Right forelimb (tissue), 1 donor: ENCODE measurements around the gene EPHB1.

Source experiments
- DNase-seq: peaks from one replicate; pipeline ENCODE4 v3.0.0-alpha.2; 2018

The EPHB1 gene

DNA sequence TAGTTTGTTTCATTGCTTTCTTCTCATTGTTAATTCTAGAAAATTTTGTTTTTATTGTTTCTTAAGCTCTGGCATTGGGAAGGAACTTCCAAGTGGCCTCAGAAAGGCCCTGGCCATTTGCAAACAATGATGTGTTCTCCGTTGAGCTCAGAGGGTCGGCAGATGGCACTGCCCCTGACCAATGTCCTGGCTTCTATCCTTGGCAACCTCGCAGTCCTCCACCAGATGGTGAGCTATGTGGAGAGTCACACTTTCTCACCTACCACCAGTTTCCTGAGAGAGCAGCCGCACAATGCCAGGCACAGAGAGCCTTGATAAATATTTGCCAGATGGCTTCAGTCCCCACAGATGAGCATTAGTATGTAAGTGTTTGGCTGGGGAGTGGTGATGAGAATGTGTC, 343.7 kb downstream of the EPHB1 start:
- DNase-seq = no peak

DNA sequence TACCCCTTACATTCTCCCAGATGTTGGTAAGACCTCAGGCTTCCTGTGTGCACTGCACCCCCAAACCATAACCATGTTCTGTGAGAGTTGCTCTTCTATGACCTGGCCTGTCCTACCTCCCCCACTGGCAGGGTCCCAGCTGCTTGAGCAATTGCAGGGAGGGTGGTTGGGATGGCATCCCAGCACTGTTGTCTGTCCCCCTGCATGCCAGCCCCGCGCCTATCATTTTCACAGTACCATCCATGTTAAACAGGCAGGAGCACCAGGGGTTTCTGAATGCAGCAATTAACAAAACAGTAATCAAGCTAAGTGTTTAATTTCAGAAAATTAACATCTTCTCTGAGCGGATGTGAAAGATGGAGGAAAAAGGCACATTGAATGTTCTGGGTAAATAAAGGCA, 345.5 kb downstream of the EPHB1 start:
- no peak for DNase-seq

GRCh38 chr3:135141160-135141559, 346.1 kb downstream of the EPHB1 start:
- no peak for DNase-seq

- DNase-seq = no peak
These were observed 346.6 kb downstream of the EPHB1 start for GRCh38 chr3:135141672-135142071.

DNA sequence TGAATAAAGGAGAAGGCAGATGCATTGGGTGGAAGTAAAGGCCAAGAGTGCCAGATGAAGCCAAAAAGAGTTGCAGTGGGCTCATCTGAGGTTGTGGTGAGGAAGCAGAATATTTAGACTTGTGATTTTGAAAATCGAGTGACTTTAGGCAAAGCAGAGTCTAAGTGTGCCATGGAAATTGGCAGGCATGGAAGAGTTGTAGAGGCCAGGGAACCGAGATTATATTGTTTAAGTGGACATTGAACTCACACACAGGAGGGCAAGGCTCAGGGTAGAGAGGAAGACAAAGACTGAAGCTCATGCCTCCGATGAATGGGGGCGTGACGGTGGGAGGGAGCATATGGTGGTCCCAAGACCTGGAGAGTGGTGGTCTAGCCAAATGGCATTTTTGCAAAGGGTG, 347.5 kb downstream of the EPHB1 start:
- no peak for DNase-seq

DNA sequence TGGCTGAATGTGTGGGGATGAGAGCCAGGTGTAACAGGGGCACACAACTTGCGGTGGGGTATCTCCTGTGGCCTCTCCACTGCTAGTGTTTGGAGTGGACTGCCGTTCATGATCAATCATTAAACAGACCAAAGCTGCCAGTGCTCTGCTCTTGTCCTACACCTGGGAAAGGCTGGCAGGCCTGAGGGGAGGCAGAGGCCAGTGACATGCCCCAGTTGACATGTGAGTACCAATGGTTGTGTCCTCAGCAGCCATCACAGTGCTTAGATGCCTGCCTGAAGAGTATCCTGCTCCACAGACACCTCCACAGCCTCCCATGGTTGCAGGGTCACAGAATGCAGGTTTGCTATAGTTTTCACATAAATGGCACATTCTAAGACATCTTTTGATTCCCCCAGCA, 348.4 kb downstream of the EPHB1 start:
- no peak for DNase-seq

DNA sequence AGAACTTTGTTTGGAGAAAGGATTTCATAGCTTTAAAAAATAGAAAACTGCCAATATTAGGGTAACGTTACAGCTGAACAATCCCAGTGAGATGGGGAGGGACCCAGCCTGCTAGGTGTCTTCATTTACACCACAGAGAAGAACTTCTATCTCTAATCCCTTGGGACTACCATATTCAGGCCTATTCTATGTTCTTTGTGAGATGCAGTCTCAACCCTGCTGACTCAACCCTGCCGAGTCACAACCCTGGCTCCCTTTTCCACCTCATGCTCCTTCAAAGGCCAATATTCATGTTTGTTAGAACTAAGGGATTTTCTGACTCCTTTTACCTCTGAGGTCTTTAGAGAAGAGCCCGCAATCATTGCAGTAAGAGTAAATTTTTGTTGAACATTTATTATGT, 350.5 kb downstream of the EPHB1 start:
- DNase-seq = no peak

DNA sequence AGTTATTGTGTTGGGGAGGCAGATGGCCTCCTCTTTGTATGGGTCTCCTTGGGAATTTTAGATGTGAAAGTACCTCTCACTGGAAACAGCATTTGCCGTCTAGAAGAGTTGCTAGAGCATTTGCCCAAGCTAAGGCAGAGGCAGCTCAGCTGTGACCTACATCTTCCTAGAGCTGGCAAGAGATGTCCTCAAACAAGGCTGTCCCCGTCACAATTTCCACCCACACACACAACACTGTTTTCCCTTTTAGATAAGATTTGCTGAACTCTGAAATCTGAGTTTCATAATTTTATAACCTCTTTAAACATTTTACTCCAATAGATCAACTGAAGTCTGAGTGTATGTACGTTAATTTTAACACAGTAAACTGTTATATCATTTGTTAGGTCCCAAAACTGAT, 352.6 kb downstream of the EPHB1 start:
- DNase-seq = no peak

- no peak for DNase-seq
These were observed 353.4 kb downstream of the EPHB1 start for GRCh38 chr3:135148398-135149020.

- no peak for DNase-seq
These were observed 354.9 kb downstream of the EPHB1 start for GRCh38 chr3:135149707-135150681.

DNA sequence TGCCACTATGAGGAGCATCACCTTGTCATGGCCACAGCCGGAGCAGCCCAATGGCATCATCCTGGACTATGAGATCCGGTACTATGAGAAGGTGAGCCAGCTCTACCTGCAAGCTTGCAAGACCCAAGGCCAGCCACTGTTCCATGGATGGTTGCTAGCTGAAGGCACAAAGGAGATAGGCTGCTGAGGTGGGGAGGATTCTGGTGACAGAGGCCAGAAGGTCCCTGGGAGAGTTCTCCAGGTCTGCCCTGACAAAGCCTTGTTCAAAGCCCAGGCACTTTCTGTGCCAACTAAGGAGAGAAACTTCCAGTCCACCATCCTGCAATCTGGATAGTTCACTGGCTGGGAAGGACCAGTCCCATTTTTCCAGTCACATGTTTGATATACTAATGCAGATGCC, 359.1 kb downstream of the EPHB1 start:
- no peak for DNase-seq

GRCh38 chr3:135155228-135155627, 360.2 kb downstream of the EPHB1 start:
- no peak for DNase-seq

DNA sequence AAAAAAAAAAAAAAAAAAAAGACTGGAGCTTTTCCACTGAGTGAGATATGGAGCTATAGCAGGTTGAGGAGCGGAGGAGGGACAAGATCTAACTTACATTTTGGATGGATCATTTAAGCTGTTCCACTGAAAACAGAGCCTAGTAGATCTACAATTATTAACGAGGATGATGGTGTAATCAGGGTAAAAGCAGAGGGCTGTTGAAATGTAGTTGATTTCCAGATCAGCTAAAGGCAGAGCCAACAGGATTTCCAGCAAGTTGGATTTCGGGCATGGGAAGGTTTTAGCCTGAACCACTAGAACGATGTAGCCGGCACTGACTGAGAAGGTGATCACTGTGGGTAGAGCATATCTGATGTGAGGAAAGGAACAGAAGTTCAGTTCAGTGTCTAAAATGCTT, 360.7 kb downstream of the EPHB1 start:
- DNase-seq = no peak

GRCh38 chr3:135157045-135157740, 362.1 kb downstream of the EPHB1 start:
- DNase-seq = no peak

DNA sequence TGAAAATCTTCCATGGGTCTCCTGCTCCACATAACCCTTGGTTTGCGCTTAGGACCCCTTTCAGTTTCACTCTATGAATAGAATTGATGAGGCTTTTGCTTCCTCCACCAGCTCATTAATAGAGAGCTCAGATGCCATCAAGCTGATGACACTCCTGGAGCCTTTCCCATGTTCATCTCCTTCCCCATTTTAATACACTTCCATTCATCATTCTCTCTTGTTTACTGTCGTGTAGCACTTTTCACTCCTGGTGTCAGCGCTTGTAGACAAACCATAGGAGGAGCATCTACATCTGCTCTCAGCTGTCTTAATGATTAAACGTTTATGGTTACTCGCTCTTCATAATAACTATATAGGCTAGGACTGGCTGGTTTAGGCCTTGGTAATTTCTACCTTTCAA, 363.5 kb downstream of the EPHB1 start:
- DNase-seq = no peak

DNA sequence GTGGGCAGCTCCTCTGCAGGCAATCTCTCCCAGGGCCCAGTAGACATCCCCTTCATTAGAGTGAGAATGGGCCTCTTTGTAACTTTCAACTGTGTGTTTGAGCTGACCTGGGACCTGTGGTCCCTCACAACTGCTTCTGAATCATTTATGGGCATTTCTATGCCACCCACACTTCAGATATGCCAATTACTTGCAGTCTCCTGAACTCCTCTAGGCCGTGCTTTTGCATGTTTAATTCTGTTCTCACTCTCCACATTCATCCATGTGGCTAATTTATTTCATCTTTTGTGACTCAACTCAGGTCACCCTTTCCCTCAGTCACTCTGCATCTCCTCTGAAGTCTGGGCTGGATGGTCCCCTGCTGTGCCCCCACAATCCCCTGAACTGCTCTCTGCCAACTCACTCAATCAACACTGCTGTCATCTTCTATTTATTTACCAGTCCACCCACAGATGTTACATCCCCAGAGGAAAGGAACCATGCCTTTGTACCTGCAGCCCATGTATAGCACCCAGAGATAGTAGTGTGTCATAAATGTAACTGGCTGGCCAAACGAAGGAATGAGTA, 364.7 kb downstream of the EPHB1 start:
- no peak for DNase-seq

- no peak for DNase-seq
These were observed 366.4 kb downstream of the EPHB1 start for GRCh38 chr3:135161425-135161824.

DNA sequence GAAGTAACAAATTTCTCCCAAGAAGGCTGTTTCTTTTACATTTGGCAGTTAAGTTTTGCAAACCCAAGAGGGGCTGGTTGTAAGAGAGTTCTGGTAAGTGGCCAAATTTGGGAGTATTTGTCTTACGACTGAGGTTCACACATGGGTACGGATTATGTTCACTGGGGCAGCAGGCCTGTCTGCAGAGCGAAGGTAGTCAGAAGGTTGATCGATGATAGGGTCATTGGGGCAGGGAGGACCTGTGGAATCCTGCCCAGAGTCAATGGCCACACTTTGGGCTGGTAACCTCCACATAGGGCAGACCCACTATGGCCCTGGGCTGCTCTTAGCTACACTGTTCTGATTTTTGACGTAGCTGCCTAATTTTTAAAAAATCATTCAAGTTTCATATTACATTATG, 368.6 kb downstream of the EPHB1 start:
- no peak for DNase-seq

DNA sequence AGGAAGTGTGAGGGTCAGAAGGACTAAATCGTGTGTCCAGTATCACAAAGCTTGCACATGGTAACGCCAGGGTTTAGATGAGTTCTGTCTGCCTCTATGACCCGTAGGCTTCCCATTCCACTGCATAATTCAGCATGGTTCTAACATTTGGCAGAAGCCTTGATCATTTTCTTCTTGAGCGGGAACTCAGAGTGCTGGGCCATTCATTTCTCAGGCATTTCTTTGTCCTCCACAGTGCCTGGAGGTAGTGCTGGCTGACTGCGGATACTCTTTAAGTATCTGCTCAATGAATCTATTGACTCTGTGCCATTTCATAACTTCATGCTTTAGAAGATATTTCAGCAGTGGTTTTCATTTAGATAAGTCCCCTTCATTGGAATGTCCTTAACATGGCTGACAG, 370.2 kb downstream of the EPHB1 start:
- no peak for DNase-seq

- no peak for DNase-seq
These were observed 371.3 kb downstream of the EPHB1 start for GRCh38 chr3:135166266-135166825.

- no peak for DNase-seq
These were observed 373.8 kb downstream of the EPHB1 start for GRCh38 chr3:135168822-135169221.

DNA sequence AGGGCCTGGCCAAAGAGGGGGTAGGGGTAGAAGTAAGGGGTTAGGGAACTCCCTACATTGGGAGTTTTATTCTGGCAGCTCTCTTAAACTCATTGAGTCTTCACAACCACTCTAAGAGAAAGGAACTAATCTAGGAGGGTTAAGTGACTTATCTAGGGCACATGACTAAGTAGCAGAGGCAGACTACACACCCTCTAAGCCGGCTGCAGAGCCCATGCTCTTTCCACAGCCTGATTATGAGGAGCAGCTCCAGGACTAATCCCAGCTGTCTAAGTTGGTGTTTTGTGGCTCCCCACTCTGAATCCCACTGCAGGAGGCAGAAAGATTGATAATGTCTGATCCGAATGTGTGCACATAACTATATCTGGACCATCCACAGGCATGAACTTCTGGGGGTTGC, 374.6 kb downstream of the EPHB1 start:
- no peak for DNase-seq

DNA sequence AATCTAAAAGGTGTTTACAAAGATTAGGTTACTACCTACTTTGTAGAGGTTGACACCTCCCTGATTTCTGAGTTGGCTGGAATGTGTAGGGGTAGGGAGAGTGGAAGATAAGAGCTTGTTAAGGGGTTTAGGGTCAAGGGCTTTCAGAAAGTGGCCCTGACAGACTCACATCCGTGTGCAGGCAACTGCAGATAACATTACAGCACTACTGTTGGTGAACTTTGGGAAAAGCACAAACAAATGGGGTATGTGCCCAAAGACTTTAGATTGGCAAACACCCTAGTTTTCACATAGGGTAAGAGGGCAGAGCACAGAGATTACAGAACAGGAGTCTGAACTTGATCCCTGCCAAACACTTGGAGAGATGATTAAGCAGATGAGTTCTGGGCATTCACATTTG, 375.7 kb downstream of the EPHB1 start:
- no peak for DNase-seq
